Stimulated activated CD8-positive, alpha-beta memory T cell treated with anti-CD3 and anti-CD28 coated beads, Interleukin-7, amount 100 ng/mL, for 24 hours (primary cell): ENCODE data around the gene HHIPL2.

Experiments
- DNase-seq: peaks from one replicate; pipeline ENCODE4 v3.0.0-alpha.2; 2020; ENCODE audit warnings: low read depth

HHIPL2 gene

DNA sequence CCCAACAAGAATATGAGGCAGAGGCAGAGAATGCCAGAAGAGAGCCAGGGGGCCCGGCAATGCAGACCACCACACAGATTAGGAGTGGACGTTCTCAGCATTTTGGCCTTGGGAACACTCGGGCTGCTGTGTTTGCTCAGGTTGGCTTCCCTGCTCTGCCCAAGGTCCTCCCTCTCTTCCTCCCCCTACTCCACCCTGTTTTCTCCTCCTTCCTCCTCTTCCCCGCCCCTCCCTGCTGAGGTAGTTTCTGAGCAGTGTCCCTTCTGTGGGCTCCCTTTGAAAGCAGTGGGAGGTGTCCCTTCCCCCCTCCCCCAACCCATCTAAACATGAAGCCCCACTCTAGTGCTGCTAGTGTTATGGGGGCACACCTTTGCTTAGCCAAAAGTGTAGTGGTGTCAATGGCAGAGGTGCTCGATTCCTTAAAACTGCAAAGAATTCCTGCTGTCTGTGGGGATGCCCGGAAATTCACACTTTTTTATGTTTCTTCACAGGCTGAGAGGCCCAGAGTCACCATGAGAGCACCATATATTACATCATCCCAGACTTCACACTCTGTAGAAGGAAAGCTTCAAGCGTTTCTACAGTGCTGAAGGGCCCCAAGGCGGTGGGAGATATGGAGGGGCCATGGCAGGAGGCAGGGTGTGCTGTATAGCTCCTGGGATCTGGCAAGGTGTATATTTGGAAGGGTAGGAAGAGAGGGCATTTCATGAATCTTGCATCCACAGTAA is at the start of gene HHIPL2:
Gene HHIPL2 (minus strand): TSS at position 161 of the 728 bp plus-strand sequence. CDS start 60 bp downstream, at position 101.
- DNase-seq, result no peak

GRCh38 chr1:222596696-222597095 is 48.8 kb upstream of the HHIPL2 start:
- DNase-seq, result no peak

GRCh38 chr1:222594789-222595188 is 46.9 kb upstream of the HHIPL2 start:
- DNase-seq, result no peak

DNA sequence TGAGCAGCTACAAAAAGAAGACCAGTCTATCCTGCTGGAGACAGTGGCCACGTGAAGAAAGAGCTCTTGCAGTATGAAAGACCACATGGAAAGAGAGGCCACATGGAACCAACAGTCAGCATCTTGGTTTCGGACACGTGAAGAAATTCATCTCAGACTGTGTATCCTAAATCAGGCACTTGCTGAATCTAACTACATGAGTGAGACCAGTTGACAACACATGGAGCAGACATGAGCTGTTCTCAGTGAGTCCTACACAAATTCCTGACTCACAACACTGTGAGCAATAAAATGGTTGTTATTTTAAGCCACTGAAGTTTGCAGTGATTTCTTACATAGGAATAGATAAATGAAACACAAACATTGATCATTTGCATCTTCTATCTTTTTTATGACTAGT is 44.3 kb upstream of the HHIPL2 start:
- no peak for DNase-seq

- DNase-seq, result peak; percentile 67
These were observed 41.8 kb upstream of the HHIPL2 start, which contains the start of gene TAF1A for GRCh38 chr1:222589462-222590302. Gene TAF1A, minus strand, starts transcription at chr1:222589933.

- DNase-seq, result no peak
These were observed 40.2 kb upstream of the HHIPL2 start for GRCh38 chr1:222588135-222588534.

GRCh38 chr1:222586842-222587241 is 38.9 kb upstream of the HHIPL2 start:
- no peak for DNase-seq

DNA sequence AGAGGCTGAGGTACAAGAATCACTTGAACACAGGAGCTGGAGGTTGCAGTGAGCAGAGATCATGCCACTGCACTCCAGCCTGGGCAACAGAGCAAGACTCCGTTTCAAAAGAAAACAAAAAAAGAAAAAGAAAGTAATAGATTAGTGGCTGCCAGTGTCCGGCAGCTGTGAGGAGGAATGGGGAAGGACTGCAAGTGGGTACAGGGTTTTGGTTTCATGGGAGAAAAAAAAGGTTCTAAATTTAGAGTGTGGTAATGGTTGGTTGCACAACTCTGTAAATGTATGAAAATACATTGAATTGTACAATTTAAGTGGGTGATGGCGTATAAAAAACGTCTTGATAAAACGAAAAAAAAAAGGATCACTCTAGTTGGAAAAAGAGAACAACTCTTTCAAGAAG is 35.2 kb upstream of the HHIPL2 start:
- DNase-seq, result no peak

- no peak for DNase-seq
These were observed 34.3 kb upstream of the HHIPL2 start for GRCh38 chr1:222582099-222582774.

DNA sequence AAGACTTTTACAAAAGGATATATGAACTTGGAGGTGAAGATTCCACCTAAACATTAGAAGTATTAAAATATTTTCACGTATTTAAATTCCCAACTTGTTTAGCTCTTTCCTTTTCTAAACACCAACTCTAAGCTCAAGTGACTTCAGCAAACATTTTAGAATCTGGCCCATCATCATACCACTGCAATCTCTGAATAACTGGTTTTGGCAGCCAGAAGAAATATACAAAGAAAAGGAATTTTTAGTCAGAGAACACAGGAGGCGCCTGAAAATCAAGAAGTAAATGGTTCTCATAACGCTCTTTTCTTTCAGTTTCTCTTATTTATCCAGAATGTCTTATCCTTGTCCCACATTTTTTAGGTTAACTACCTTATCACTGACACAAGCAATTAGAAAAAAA is 31.4 kb upstream of the HHIPL2 start:
- no peak for DNase-seq

DNA sequence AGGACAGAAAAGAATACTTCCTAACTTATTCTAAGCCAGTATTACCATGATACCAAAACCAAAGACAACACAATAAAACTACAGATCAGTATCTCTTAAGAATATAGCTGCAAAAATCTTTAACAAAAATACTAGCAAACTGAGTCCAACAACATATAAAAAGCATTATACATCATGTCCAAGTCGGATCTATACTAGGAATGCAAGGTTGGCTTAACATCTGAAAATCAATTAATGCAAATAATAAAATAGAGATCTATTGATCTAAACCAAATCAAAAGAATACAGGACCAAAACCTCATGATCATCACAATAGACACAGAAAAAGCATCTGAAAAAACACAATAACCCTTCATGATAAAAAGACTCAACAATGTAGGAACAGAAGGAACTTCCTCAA is 22.9 kb upstream of the HHIPL2 start:
- DNase-seq, result no peak

DNA sequence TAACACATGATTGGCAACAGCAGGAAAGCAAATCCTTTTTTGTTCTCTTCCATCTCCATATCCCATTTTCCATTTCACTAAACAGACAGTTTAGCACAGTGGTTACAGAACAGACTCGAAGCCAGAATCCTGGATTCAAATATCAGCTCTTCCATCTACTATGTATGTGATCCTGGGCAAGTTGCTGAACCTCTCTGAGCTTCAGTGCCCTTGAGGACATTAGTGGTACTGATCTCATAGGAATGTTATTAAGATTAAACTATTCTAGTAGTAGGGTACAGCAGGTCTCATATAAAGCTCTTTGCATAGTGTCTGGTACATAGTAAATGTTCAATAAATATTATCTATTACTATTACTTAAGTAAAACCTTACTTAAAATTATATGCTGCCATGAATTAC is 13.8 kb upstream of the HHIPL2 start:
- no peak for DNase-seq

- DNase-seq, result no peak
These were observed 9.7 kb upstream of the HHIPL2 start for GRCh38 chr1:222557574-222557973.

- no peak for DNase-seq
These were observed 9.2 kb upstream of the HHIPL2 start for GRCh38 chr1:222557148-222557547.

DNA sequence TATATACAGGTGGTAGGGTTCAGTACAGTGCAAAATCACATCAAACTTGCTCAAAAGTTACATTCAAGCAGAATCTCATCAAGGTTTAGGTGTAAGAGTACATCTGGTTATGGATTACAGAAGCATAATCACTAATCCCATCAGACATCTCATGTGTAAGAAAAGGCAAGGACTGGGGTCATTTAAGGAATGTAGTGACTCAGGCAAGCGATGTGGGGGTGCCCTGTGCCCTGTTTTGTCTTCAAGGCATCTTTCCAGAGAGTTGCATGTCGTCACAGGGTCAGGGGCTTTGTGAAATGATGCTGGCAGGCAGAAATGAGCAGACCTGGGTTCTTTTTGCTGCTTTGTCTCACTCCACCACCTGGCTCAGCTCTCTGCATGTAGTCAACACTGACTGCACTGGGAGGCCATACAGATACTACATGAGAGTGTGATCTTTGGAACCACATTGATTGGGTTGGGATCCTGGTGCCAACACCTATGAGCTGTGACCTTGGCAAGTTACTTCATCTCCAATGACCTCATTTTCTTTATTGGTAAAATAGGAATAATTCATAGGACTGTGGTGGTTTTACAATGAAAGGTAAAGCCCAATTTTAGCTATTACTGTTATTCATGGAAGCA is 8.2 kb upstream of the HHIPL2 start:
- DNase-seq, result no peak

DNA sequence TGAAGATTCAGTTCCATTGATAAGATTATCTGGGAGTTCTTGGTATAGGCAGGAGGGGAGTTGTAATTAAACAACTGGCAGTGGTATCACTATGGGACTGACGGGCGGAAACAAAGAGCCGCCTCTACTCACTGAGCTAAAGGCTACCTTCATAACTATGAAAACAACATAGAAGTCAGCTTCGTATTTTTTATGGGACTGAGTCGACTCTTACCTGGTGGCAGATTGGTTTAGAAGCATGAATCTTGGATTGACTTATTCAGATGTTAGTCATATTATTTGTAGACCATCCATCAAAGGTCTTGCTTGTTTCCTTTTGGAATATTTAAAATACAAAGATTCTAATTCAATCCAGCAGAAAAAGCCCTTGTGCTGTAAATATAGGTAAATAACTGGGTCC is 6.3 kb upstream of the HHIPL2 start:
- no peak for DNase-seq

DNA sequence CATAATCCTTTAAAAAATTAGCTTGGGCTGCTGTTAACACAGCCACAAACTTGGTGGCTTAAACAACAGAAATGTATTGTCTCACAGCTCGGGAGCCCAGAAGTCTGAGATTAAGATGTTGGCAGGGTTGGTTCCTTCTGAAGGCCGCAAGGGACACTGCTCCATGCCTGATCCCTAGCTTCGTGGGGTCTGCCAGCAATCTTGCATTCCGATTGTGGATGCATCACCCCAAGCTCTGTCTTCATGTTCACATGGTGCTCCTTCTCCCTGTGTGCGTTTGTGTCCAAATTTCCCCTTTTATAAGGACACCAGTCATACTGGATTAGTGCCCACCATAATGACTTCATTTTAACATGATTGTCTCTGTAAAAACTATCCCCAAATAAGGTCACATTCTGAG is 5.0 kb upstream of the HHIPL2 start:
- DNase-seq, result no peak

GRCh38 chr1:222547260-222547614 is 667 bp downstream of the HHIPL2 start:
- DNase-seq, result no peak

DNA sequence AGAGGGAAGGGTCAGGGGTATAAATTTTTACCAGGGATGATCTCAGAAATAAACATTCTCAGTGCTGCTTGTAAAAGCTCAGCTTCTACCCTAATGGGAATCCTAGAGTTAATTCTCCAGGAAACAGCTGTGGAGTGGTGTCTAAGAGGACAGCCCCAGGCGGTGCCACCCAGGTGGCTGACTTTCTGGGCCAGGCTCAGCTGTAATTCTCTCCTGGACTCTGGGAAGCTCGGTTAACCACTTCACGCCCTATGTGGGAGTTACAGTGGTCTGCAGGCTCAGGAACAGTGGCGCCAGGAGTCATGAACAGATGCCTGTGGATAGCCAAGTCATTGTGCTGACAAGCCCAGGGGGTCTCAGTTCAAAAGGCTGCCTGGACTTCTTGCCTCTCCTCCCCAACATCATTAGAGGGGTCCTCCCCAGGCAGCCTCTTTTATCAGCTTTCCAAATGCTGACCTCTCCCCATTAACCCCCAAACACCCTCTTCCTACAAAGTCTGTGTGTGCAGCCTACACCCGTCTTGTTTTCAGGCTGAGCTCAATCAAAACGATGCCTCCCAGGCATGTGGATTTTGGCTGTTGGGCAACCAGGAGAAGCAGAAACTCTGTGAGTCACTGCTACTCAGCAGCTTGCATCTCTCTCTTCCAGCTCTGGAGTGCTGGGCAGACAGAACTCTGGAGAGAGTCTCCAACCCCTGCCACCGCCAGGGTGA is 1.2 kb downstream of the HHIPL2 start:
- no peak for DNase-seq

DNA sequence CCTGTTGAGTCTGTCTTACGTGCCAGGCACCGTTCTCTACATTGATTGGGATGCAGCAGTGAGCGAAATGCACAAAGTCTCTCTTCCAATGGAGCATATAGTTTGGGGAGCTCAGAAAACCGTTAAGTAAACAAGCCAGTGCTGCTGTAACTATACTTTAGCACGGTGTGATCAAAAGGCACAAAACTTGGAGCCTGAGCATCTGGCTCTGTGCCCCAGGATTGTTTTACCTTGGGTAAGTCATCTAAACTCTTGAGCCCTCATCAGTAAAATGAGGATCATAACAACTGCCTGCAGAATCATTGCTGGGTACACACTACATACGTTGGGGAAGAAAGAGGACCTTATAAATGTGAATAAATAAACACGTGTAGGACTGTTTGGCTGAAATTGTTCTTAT is 1.8 kb downstream of the HHIPL2 start:
- no peak for DNase-seq

DNA sequence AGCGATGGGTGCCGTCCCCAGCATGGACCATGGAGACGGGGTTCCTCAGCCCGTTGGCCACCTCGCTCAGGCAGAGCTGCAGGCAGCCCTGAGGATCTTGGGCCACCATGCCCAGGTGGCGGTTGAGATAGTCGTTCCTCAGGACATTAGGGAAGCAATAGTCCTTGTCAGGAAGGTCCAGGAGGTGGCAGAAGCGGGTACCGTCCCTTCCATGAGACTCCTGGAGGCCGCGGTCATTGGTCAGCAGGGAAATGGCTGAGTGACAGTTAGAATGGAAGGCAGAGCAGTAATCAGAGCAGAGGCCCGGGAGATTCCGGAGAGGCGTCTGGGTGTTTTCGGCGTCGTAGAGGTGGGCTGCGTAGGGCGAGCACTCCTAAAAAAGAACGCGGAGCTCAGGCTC is 4.1 kb downstream of the HHIPL2 start:
- no peak for DNase-seq

GRCh38 chr1:222540598-222540995 is 7.3 kb downstream of the HHIPL2 start:
- no peak for DNase-seq
